ENCODE data around the gene TENM4. TPM values are rescaled to one million over a fixed set of nuclear protein-coding genes. Genes with fewer than 3 reads are reported as not detected.

Gene TENM4
- total and polyA plus RNA-seq, 11 donors: 0.08 to 6.4 (median 1.0) TPM

- H3K4me1 ChIP-seq: no peaks in the 10 kb centered on the region
- no peak overlapping the region for H3K4me3 ChIP-seq
- no peak for TF ChIP-seq POLR2A (IDR thresholded peaks at IDR 0.05)
- TF ChIP-seq, protein P1, sequence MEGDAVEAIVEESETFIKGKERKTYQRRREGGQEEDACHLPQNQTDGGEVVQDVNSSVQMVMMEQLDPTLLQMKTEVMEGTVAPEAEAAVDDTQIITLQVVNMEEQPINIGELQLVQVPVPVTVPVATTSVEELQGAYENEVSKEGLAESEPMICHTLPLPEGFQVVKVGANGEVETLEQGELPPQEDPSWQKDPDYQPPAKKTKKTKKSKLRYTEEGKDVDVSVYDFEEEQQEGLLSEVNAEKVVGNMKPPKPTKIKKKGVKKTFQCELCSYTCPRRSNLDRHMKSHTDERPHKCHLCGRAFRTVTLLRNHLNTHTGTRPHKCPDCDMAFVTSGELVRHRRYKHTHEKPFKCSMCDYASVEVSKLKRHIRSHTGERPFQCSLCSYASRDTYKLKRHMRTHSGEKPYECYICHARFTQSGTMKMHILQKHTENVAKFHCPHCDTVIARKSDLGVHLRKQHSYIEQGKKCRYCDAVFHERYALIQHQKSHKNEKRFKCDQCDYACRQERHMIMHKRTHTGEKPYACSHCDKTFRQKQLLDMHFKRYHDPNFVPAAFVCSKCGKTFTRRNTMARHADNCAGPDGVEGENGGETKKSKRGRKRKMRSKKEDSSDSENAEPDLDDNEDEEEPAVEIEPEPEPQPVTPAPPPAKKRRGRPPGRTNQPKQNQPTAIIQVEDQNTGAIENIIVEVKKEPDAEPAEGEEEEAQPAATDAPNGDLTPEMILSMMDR (IDR thresholded peaks at IDR 0.05): no peak
- H3K27ac ChIP-seq: no peak overlapping the region
- no peaks in the 10 kb centered on the region for H3K36me3 ChIP-seq
- peaks cover 0 to 8% (median 0%) of the 10 kb centered on the region in 12 donors for H3K9me3 ChIP-seq
- DNase-seq (no peak), ATAC-seq (no peak)
- intact Hi-C loops (cut with DNase I): no loop called here
- H3K27me3 ChIP-seq: peaks cover 0 to 11% (median 3%) of the 10 kb centered on the region in 9 donors
- 65 to 67% (median 66%) methylated on average over 7 of the region's 7 CpGs for WGBS, 4 donors
Measured at GRCh38 chr11:79374727-79375126, 66.1 kb downstream of the TENM4 start.

DNA sequence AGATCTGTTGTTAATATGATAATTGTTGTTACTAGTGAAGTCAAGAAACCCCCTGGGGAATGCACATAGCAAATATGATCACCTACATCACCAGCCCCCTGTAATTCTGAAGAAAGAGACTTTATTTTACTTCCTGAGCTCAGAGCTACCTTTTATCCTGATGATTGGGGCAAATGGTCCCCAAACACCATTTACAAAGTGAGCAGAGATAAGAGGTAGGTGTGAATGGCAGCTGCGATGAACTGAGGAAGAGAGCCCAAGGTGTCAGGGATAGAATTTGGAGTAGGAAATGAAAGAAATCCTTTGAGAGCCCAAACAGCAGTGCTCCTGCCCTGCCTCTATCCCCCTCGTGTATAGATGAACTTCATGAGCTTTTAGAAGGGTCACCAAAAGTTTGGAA lies 69.1 kb downstream of the TENM4 start:
- H3K4me1 ChIP-seq: no peaks in the 10 kb centered on the region
- no peak overlapping the region for H3K27ac ChIP-seq
- DNase-seq (no peak), ATAC-seq (no peak)
- 22 to 32% (median 26%) methylated on average over 2 of the region's 2 CpGs for WGBS, 4 donors
- no peaks in the 10 kb centered on the region for H3K36me3 ChIP-seq
- no peak for TF ChIP-seq POLR2A (IDR thresholded peaks at IDR 0.05)
- TF ChIP-seq, protein P1 (IDR thresholded peaks at IDR 0.05): no peak
- peaks cover 0 to 2% (median 0%) of the 10 kb centered on the region in 12 donors for H3K9me3 ChIP-seq
- no peak overlapping the region for H3K4me3 ChIP-seq
- H3K27me3 ChIP-seq: peaks cover 0 to 17% (median 3%) of the 10 kb centered on the region in 9 donors
- intact Hi-C loops (cut with DNase I): no loop called here

GRCh38 chr11:79371152-79371551 lies 69.7 kb downstream of the TENM4 start:
- H3K9me3 ChIP-seq: no peaks in the 10 kb centered on the region
- H3K36me3 ChIP-seq: no peaks in the 10 kb centered on the region
- intact Hi-C loops (cut with DNase I): no loop called here
- ATAC-seq (no peak), DNase-seq (no peak)
- 39 to 64% (median 54%) methylated on average over 1 of the region's 1 CpG for WGBS, 4 donors
- H3K4me1 ChIP-seq: no peaks in the 10 kb centered on the region
- TF ChIP-seq POLR2A (IDR thresholded peaks at IDR 0.05): no peak
- TF ChIP-seq, protein P1 (IDR thresholded peaks at IDR 0.05): no peak
- H3K27me3 ChIP-seq: peaks cover 0 to 17% (median 3%) of the 10 kb centered on the region in 9 donors
- H3K27ac ChIP-seq: no peak overlapping the region
- H3K4me3 ChIP-seq: no peak overlapping the region

GRCh38 chr11:79369055-79369454 lies 71.8 kb downstream of the TENM4 start:
- intact Hi-C loops (cut with DNase I): no loop called here
- no peak for TF ChIP-seq POLR2A (IDR thresholded peaks at IDR 0.05)
- TF ChIP-seq, protein P1 (IDR thresholded peaks at IDR 0.05): no peak
- H3K27ac ChIP-seq: no peak overlapping the region
- no peaks in the 10 kb centered on the region for H3K36me3 ChIP-seq
- DNase-seq (no peak), ATAC-seq (no peak)
- no peaks in the 10 kb centered on the region for H3K4me1 ChIP-seq
- H3K27me3 ChIP-seq: peaks cover 0 to 17% (median 3%) of the 10 kb centered on the region in 9 donors
- no peaks in the 10 kb centered on the region for H3K9me3 ChIP-seq
- 62 to 71% (median 68%) methylated on average over 5 of the region's 5 CpGs for WGBS, 4 donors
- no peak overlapping the region for H3K4me3 ChIP-seq

All from heart left ventricle (tissue), 16 donors.